HG03039 (cell line): Measurements from ENCODE around the gene OR4C45.
"Not testable (repeated sequence)": the region's sequence is repeated elsewhere in the genome, so short reads cannot be mapped to it uniquely, and the experiment has no call there.

Experiments
- ATAC-seq: cut with Tn5 transposase; IDR thresholded peaks from one replicate; pipeline ENCODE4 v1.9.1; 2021; ENCODE audit warnings: mild to moderate bottlenecking, moderate library complexity; ENCODE audit not compliant: unreplicated experiment

OR4C45 gene

DNA sequence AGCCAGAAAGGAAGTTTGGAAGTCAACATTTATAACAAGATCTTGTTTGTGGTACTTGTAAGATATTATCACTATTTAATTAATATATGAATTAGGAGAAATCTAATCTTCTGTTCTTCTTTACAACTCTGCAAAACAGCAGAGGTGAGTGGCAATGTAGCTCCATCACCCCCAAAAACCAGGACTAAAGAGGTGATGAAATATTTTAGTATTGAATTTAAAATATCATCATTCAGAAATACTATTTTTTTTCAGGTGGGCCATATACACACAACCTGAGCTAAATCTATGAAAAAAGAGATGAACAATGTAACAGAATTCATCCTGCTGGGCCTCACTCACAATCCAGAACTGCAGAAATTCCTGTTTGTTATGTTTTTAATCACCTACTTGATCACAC lies at the start of gene OR4C45:
Gene OR4C45, plus strand, starts transcription at position 301 of the 400 bp plus-strand sequence.
- ATAC-seq = no peak

DNA sequence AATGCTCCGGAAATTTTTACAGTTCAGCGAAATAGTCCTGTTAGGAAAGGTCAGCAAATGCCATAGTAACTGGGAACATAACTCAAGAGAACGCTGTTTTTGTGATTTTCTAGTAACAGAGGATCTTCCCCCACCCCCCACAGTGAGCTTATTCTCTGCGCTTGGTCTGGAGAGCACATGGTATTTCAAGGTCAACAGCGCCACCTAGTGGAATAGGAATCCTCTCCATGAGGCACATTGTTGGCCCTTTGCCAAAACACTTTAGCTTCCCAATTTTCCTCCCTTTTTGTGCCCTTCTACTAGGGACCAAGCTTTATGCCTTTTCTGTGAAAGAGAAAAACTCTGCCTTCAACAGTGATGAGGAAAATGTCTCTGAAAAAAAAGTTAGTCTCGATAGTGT lies 37.1 kb upstream of the OR4C45 start:
- ATAC-seq = no peak

DNA sequence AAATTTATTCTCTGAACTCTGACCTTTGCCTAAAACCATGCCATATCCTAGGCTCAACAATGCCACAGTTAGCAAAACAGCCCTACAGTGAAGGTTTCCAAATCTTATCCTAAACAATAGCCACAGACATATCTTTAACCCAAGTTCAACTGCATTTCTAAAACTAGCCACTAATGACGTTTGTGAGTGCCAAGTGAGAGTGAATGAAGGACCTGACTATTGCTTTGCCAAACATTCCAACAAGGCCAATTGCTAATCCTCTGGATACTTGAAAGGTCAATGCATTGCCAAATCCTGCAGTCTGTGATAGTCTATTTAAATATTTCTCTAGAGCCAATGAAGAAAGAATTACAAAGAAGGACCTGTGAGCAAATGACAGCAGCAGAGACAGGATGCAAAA lies 2.5 kb upstream of the OR4C45 start:
- ATAC-seq = no peak

DNA sequence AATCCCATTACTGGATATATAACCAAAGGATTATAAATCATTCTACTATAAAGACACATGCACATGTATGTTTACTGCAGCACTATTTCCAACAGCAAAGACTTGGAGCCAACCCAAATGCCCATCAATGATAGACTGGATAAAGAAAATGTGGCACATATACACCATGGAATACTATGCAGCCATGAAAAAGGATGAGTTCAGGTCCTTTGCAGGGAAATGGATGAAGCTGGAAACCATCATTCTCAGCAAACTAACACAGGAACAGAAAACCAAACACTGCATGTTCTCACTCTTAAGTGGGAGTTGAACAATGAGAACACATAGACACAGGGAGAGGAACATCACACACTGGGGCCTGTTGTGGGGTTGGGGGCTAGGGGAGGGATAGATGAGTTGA lies 3.6 kb downstream of the OR4C45 start:
- ATAC-seq = not testable (repeated sequence)

DNA sequence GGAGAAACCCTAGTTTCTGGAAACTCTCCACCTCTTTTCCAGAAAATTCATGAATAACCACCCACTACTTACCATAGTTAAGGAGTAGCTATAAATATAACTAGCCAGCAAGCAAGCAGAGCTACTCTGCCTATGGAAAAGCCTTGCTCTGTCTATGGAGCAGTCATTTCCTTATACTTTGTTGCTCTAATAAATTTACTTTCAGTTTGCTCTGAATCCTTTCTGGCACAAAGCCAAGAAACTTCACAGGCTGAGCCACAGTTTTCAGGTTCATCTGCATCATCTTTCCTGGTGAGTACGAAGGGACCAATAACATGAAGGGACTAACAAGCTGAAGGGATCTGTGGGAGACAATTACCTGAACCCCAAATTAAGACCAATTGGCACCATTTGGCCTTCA lies 4.6 kb downstream of the OR4C45 start:
- no peak for ATAC-seq

DNA sequence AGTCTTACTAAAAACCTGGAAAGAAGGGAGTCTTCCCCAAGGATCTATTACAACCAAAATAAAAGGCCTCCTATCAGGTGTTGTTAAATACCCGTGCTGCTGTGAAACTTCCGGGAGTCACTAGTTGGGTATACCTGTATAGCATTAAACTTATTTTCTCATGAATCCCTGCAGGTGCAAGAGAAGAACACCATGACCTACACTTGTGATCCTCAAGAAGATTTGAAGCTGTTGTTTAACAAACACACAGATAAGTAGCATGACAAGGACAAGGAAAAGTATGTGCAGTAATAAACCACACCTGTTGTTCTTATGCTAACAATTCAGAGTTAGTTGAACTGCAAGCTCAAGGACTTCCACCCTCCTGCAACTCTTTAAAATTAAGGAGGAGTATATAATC lies 12.0 kb downstream of the OR4C45 start:
- ATAC-seq = no peak

DNA sequence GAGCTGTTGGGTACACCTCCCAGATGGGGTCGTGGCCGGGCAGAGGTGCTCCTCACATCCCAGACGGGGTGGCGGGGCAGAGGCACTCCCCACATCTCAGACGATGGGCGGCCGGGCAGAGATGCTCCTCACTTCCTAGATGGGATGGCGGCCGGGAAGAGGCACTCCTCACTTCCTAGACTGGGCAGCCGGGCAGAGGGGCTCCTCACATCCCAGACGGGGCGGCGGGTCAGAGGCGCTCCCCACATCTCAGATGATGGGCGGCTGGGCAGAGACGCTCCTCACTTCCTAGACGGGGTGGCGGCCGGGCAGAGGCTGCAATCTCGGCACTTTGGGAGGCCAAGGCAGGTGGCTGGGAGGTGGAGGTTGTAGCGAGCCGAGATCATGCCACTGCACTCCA lies 30.4 kb downstream of the OR4C45 start:
- not testable (repeated sequence) for ATAC-seq

DNA sequence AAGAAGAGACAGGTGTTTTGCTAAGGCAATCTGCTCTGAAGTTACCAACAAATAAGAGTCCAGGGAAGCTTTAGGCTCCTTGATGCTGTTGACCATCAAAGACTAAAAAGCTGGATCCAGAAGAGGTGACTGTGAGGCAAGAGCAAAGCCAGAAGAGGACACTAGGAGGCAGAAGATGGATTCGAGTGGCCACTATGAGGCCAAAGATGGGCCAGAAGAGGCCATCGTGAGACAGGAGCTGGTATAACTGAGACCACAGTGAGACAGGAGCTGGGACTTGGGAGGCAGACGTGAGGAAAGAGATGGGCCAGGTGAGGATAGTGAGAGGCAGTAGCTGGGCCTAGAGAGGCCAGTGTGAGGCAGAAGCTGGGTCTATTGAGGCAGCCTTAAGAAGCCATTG lies 37.7 kb downstream of the OR4C45 start:
- ATAC-seq = no peak

DNA sequence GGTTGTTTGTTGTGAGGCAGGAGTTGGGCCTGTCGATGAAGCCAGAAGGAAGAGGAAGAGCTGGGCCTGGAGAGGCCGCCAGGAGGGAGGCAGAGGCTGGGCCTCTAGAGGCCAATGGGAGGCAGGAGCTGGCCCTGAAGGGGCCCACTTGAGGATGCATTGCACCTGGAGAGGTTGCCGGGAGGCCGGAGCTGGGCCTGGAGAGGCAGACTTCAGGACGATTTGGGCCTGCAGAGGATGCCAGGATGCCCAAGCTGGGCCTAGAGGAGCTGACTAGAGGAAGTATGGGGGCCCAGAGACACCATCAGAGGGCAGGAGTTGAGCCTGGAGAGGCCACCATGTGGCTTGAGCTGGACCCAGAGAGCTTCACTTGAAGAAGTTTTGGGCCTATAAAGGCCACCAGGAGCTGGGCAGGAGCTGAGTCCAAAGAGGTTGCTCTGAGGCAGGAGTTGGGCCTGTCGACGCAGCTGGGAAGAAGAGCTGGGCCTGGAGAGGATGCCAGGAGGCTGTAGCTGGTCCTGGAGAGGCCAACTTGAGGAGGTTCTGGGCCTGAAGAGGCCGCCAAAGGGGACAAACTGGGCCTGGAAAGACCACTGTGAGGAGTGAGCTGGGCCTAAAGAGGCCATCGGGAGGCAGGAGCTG lies 39.0 kb downstream of the OR4C45 start:
- no peak for ATAC-seq

DNA sequence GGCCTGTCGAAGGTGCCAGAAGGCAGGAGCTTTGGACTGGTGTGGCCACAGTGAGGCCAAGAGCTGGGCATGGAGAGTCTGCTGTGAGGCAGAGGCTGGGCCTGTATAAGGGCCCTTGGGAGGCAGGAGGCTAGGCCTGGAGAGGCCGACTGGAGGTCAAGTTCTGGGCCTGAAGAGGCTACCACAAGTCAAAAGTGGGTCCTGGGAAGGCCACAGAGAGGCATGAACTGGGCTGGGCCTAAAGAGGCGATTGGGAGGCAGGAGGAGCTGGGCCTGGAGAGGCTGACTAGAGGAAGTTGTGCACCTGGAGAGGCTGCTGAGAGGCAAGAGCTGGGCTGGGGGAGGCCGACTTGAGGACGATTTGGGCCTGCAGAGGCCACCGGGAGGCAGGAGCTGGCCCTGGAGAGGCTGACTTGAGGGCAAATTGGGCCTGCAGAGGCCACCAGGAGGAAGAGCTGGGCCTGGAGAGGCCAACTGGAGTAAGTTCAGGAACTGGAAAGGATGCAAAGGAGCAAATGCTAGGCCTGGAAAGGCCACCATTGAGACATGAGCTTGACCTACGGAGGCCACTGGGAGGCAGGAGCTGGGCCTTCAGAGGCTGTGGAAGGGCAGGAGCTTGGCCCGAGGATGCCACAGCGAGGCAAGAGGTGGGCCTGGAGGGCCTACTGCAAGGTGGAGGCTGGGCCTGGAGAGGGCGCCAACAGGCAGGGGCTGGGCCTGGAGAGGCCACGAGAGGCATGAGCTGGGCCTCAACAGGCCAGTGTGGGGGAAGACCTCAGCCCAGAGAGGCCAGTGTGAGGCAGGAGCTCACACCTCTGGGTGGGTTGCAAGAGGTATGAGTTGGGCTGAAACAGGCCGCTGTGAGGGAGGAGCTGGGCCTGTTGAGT lies 39.8 kb downstream of the OR4C45 start:
- ATAC-seq = no peak

DNA sequence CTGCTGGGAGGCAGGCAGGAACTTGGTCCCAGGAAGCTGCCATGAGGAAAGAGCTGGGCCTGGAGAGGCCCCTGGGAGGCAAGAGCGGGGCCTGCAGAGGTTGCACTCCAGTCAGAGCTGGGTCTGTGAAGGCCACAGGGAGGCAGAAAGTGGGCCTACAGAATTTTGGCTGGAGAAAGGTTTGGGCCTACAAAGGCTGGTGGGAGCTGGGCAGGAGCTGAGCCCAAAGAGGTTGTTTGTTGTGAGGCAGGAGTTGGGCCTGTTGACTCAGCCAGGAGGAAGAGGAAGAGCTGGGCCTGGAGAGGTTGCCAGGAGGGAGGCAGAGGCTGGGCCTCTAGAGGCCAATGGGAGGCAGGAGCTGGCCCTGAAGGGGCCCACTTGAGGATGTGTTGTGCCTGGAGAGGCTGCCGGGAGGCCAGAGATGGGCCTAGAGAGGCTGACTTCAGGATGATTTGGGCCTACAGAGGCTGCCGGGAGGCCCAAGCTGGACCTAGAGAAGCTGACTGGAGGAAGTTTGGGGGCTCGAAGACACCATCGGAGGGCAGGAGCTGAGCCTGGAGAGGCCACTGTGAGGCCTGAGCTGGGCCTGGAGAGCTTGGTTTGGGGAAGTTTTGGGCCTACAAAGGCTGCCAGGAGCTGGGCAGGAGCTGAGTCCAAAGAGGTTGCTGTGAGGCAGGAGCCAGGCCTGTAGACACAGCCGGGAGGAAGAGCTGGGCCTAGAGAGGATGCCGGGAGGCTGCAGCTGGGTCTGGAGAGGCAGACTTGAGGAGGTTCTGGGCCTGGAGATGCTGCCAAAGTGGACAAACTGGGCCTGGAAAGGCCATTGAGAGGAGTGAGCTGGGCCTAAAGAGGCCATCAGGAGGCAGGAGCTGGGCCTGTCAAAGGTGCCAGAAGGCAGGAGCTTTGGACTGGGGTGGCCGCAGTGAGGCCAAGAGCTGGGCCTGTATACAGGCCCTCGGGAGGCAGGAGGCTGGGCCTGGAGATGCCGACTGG lies 40.7 kb downstream of the OR4C45 start:
- ATAC-seq = no peak

DNA sequence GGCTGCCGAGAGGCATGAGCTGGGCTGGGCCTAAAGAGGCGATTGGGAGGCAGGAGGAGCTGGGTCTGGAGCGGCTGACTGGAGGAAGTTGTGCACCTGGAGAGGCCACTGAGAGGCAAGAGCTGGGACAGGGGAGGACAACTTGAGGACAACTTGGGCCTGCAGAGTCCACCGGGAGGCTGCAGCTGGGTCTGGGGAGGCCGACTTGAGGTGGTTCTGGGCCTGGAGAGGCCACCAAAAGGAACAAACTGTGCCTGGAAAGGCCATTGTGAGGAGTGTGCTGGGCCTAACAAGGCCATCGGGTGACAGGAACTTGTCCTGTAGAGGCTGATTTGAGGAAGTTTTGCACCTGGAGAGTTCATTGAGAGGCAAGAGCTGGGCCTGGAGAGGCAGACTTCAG lies 41.5 kb downstream of the OR4C45 start:
- no peak for ATAC-seq

DNA sequence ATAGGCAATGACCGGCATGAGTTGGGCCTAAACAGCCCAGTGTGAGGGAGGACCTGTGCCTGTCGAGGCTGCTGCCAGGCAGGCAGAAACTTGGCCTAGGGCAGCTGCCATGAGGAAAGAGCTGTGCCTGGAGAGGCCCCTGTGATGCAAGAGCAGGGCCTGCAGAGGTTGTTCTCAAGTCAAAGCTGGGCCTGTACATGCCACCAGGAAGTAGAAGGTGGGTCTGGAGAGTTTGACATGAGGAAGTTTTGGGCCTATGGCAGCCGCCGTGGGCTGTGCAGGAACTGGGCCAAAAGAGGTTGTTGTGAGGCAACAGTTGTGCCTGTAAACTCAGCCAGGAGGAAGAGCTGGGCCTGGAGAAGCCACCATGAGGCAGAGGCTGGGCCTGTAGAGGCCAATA lies 43.2 kb downstream of the OR4C45 start:
- no peak for ATAC-seq

DNA sequence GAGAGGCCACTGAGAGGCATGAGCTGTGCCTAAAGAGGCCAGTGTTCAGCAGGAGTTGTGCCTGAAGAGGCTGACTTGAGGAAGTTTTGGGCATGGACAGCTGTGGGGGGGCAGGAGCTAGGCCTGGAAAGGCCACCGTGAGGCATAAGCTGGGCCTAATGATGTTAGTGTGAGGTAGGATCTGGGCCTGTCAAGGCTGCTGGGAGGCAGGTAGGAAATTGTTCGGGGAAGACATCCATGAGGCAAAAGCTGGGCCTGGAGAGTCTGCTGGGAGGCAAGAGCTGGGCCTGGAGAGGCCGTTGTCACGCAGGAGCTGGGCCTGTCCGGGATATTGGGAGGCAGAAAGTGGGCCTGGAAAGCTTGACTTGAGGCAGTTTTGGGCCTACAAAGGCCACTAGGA lies 44.9 kb downstream of the OR4C45 start:
- ATAC-seq = no peak

DNA sequence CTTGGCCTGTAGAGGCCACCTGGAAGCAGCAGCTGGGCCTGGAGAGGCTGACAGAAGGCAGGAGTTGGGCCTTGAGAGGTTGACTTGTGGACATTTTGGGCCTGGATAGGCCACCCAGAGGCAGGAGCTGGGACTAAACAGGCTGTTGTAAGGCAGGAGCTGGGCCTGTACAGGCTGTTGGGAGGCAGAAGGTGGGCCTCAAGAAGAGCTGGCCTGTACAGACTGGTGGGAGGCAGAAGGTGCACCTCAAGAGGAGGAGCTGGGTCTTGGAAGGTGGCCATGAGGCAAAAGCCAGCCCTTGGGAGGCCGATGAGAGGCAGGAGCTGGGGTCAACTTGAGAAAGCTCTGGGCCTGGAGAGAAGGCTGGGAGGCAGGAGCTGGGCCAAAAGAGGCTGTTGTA lies 45.3 kb downstream of the OR4C45 start:
- ATAC-seq = no peak

DNA sequence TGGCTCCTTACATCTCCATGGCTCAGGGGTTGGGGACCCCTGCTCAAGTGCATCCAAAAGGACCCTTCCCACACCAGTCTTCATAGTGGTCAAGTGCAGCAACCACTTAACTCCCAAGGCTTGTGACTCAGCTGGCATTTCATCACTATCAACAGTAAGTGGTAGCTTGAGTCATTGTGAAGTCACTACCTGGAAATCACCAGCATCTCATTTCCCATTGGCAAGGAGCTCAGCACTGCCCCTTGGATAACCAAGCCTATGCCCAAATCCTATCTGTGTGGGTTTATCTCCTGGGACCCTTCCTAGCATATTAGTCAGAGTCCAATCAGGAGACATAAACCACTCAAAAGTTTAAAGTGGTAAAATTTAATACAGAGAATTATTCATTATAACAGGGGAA lies 46.3 kb downstream of the OR4C45 start:
- ATAC-seq = not testable (repeated sequence)

DNA sequence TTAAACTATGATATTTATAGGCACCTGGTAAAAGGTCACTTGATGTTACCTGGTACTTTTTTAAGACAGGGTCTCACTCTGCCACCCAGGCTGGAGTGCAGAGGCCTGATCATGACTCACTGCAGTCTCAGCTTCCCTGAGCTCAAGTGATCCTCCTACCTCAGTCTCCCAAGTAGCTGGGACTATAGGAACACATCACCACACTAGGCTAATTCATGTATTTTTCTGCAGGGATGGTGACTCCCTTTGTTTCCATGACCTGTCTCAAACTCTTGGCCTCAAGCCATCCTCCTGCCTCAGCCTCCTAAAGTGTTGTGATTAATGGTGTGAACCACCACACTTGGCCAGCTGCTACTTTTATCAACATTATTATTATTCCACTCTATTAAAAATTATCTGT lies 47.6 kb downstream of the OR4C45 start:
- ATAC-seq = no peak
